Measurements from ENCODE around the gene MIF4GD.

Gene MIF4GD

DNA sequence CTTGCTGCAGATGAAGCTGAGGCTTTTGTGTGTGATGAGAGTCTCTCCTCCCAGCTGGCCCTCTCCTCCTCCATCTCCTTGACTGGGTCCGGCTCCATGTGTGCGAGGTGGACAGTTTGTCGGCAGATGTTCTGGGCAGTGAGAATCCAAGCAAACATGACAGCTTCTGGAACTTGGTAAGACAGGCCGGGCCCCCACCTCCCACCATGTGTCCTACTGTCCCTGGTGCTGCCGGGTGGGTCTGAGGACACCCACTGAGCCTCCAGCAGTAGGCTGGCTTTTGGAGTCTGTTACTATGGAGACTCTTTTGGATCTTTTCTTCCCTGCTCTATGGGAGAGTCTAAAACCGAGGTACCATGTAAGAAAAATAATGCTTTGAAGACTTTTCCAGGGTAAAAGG is 52.9 kb downstream of the MIF4GD start:
- Histone ChIP-seq H3K9me3 (replicated peaks; ENCODE audit: low read length) (no peaks in the 10 kb centered on the region), H3K4me2 (ENCODE audit: low read length) (no peak overlapping the region), H3K36me3 (ENCODE audit: insufficient read depth, low read length) (peaks cover 55% of the 10 kb centered on the region), H3K4me3 (ENCODE audit: low read length) (no peak overlapping the region), H3K27me3 (ENCODE audit: control insufficient read depth, insufficient read depth, low read length) (no peaks in the 10 kb centered on the region), H3K4me1 (ENCODE audit: control insufficient read depth, insufficient read depth, low read length) (no peaks in the 10 kb centered on the region), H3K9ac (ENCODE audit: low read depth, low read length) (no peak overlapping the region)

Measured in skeletal muscle satellite cell (primary cell).